PC-9 (cell line): ENCODE data around the gene AMPD2. TPM values are rescaled to one million over a fixed set of nuclear protein-coding genes. Genes with fewer than 3 reads are reported as not detected.

Source experiments
- BruUV-seq: library from RNA; stranded (reverse); fragments of 400-500 nt; replicated peaks from 2 replicates; lab custom pipeline; 2021; lab: Mats Ljungman, UMichigan
- CTCF ChIA-PET: fragments of 300-600 bp; sonication (Branson Sonifier 250); formaldehyde crosslinking; loops from one replicate; lab custom pipeline; 2022; ENCODE audit warnings: antibody characterized with exemption; lab: Charles Lee
- POLR2A ChIA-PET: fragments of 300-600 bp; sonication (Branson Sonifier 250); formaldehyde crosslinking; loops from one replicate; lab custom pipeline; 2022; ENCODE audit warnings: antibody characterized with exemption; ENCODE audit not compliant: unreplicated experiment; lab: Charles Lee
- DNase-seq, 2 experiments: peaks; one replicate each; pipeline versions ENCODE4 v3.0.0 to v3.0.0-alpha.2; 2015 to 2022; ENCODE audit warnings: mixed read lengths in 1 of 2
- H2AFZ ChIP-seq: fragments of 200-600 bp; sonication (generic); 2 replicates; pipeline ENCODE4 v1.8.1; 2017; ENCODE audit warnings: antibody characterized with exemption
- H3F3A ChIP-seq: fragments of 200-600 bp; sonication (generic); 2 replicates; pipeline ENCODE4 v1.8.1; 2017; ENCODE audit warnings: antibody characterized with exemption, mild to moderate bottlenecking, low read depth; ENCODE audit not compliant: insufficient read depth
- H3K27ac ChIP-seq: fragments of 200-600 bp; sonication (generic); 2 replicates; pipeline ENCODE4 v1.6.1; 2016; ENCODE audit warnings: mixed run types
- H3K27me3 ChIP-seq: fragments of 200-600 bp; sonication (generic); 2 replicates; pipeline ENCODE4 v1.6.1; 2016; ENCODE audit warnings: low read depth, mixed run types; ENCODE audit not compliant: insufficient read depth
- H3K36me3 ChIP-seq: fragments of 200-600 bp; sonication (generic); 2 replicates; pipeline ENCODE4 v1.6.1; 2016; ENCODE audit warnings: low read depth, mixed run types
- H3K4me1 ChIP-seq: fragments of 200-600 bp; sonication (generic); replicated peaks from 2 replicates; pipeline ENCODE4 v1.6.1; 2016; ENCODE audit warnings: mixed run types; ENCODE audit not compliant: insufficient read depth
- H3K4me2 ChIP-seq: fragments of 200-600 bp; sonication (generic); 2 replicates; pipeline ENCODE4 v1.6.1; 2017; ENCODE audit warnings: mixed run types
- H3K4me3 ChIP-seq: fragments of 200-600 bp; sonication (generic); 2 replicates; pipeline ENCODE4 v1.6.1; 2016; ENCODE audit warnings: mixed run types
- H3K79me2 ChIP-seq: fragments of 200-600 bp; sonication (generic); 2 replicates; pipeline ENCODE4 v1.6.1; 2017; ENCODE audit warnings: low read depth, mixed run types
- H3K9me2 ChIP-seq: fragments of 200-600 bp; sonication (generic); 2 replicates; pipeline ENCODE4 v1.8.1; 2017; ENCODE audit warnings: mild to moderate bottlenecking; ENCODE audit not compliant: insufficient read depth
- H3K9me3 ChIP-seq: fragments of 200-600 bp; sonication (generic); 2 replicates; pipeline ENCODE4 v1.8.1; 2016; ENCODE audit warnings: low read depth; ENCODE audit not compliant: insufficient read depth
- H4K20me1 ChIP-seq: fragments of 200-600 bp; sonication (generic); 2 replicates; pipeline ENCODE4 v1.8.1; 2017; ENCODE audit not compliant: insufficient read depth
- CTCF ChIP-seq: fragments of 200-600 bp; sonication (generic); conservative IDR thresholded peaks from 2 replicates; pipeline ENCODE4 v1.6.1; 2017; ENCODE audit warnings: mixed run types, antibody characterized with exemption, mild to moderate bottlenecking, moderate library complexity
- EZH2 ChIP-seq: fragments of 200-600 bp; sonication (generic); IDR thresholded peaks from 2 replicates; pipeline ENCODE4 v1.8.0; 2017; ENCODE audit warnings: antibody characterized with exemption, low read depth
- intact Hi-C: fragments of 100-400 bp; cut with micrococcal nuclease; formaldehyde crosslinking; loops from one replicate; pipeline ENCODE4 v1.10.0; 2022; ENCODE audit not compliant: unreplicated experiment
- total RNA-seq: library from RNA; stranded (reverse); gene quantifications from 2 replicates; pipeline ENCODE4 v1.2.3, GENCODE V29; 2021

Gene AMPD2
- total RNA-seq, 1 experiment from 2014 or later, result 66.7 TPM

- Histone ChIP-seq H3K79me2 (no peaks in the 10 kb centered on the region), H3K36me3 (peaks cover 31% of the 10 kb centered on the region), H3K27me3 (no peaks in the 10 kb centered on the region), H3K9me2 (no peaks in the 10 kb centered on the region), H3K4me2 (no peak overlapping the region), H3K9me3 (no peaks in the 10 kb centered on the region), H2AFZ (no peak overlapping the region), H4K20me1 (0 out of 2 replicates have a peak, but pooled peaks cover 6% of the 10 kb centered on the region), H3F3A (no peaks in the 10 kb centered on the region), H3K27ac (no peak overlapping the region), H3K4me1 (no peaks in the 10 kb centered on the region), H3K4me3 (no peak overlapping the region)
- intact Hi-C loops, result no loop called here
- no peak for TF ChIP-seq EZH2
- DNase-seq, result peak in 1 of 2 experiments; percentile 21
- CTCF ChIA-PET, result no interaction called here
- POLR2A ChIA-PET, result interaction anchor here (0.6 kb wide), 1 partner anchor 561 kb away, joined by 7 read pairs; no protein-coding TSS in a partner anchor
- BruUV-seq, result no TSS peak
Observed at GRCh38 chr1:109598156-109598555, 21.5 kb upstream of the AMPD2 start.

GRCh38 chr1:109598655-109599054 lies 21.0 kb upstream of the AMPD2 start:
- intact Hi-C loops, result no loop called here
- H2AFZ ChIP-seq, result no peak overlapping the region
- peaks cover 26% of the 10 kb centered on the region for H3K36me3 ChIP-seq
- DNase-seq, result peak in 1 of 2 experiments; percentile 30
- TF ChIP-seq EZH2 (no peak), CTCF (peak; percentile 53; the same call in 1 of the 2 replicates)
- H3K9me3 ChIP-seq, result no peaks in the 10 kb centered on the region
- H4K20me1 ChIP-seq, result 0 out of 2 replicates have a peak, but pooled peaks cover 6% of the 10 kb centered on the region
- H3K79me2 ChIP-seq, result no peaks in the 10 kb centered on the region
- H3K9me2 ChIP-seq, result no peaks in the 10 kb centered on the region
- H3F3A ChIP-seq, result no peaks in the 10 kb centered on the region
- H3K27me3 ChIP-seq, result no peaks in the 10 kb centered on the region
- BruUV-seq, result no TSS peak
- no peak overlapping the region for H3K4me2 ChIP-seq
- POLR2A ChIA-PET, result no interaction called here
- H3K27ac ChIP-seq, result no peak overlapping the region
- H3K4me1 ChIP-seq, result no peaks in the 10 kb centered on the region
- H3K4me3 ChIP-seq, result no peak overlapping the region
- CTCF ChIA-PET, result no interaction called here

- intact Hi-C loops, result no loop called here
- no peak for TF ChIP-seq EZH2
- no peak for TF ChIP-seq CTCF
- H3K4me3 ChIP-seq, result no peak overlapping the region
- no peaks in the 10 kb centered on the region for H3K4me1 ChIP-seq
- no peaks in the 10 kb centered on the region for H4K20me1 ChIP-seq
- H3K27me3 ChIP-seq, result no peaks in the 10 kb centered on the region
- no TSS peak for BruUV-seq
- H3K27ac ChIP-seq, result no peak overlapping the region
- H3F3A ChIP-seq, result peaks cover 4% of the 10 kb centered on the region; the same call in 1 of the 2 replicates
- POLR2A ChIA-PET, result no interaction called here
- no peak for DNase-seq
- CTCF ChIA-PET, result no interaction called here
- H3K79me2 ChIP-seq, result no peaks in the 10 kb centered on the region
- H2AFZ ChIP-seq, result no peak overlapping the region
- H3K9me2 ChIP-seq, result no peaks in the 10 kb centered on the region
- H3K36me3 ChIP-seq, result peaks cover 7% of the 10 kb centered on the region; the same call in 1 of the 2 replicates
- no peaks in the 10 kb centered on the region for H3K9me3 ChIP-seq
- no peak overlapping the region for H3K4me2 ChIP-seq
Observed at GRCh38 chr1:109603229-109603628, 16.4 kb upstream of the AMPD2 start.

- BruUV-seq, result no TSS peak
- TF ChIP-seq EZH2 (no peak), CTCF (no peak)
- no peaks in the 10 kb centered on the region for H3K36me3 ChIP-seq
- H3K27ac ChIP-seq, result no peak overlapping the region
- no peaks in the 10 kb centered on the region for H4K20me1 ChIP-seq
- intact Hi-C loops, result no loop called here
- H3K27me3 ChIP-seq, result no peaks in the 10 kb centered on the region
- peaks cover 1% of the 10 kb centered on the region for H3K4me1 ChIP-seq
- H3K4me3 ChIP-seq, result no peak overlapping the region
- peaks cover 9% of the 10 kb centered on the region; the same call in 1 of the 2 replicates for H3F3A ChIP-seq
- no peak for DNase-seq
- no peaks in the 10 kb centered on the region for H3K9me3 ChIP-seq
- POLR2A ChIA-PET, result no interaction called here
- H3K9me2 ChIP-seq, result no peaks in the 10 kb centered on the region
- CTCF ChIA-PET, result no interaction called here
- H3K79me2 ChIP-seq, result no peaks in the 10 kb centered on the region
- no peak overlapping the region for H2AFZ ChIP-seq
- no peak overlapping the region for H3K4me2 ChIP-seq
Observed at GRCh38 chr1:109605381-109605780, 14.3 kb upstream of the AMPD2 start.
